GM18870 (cell line): ENCODE results near the gene PTH1R.

Source experiments
- ATAC-seq: cut with Tn5 transposase; IDR thresholded peaks from one replicate; pipeline ENCODE4 v1.9.1; 2021; ENCODE audit warnings: moderate library complexity; ENCODE audit not compliant: unreplicated experiment

The PTH1R gene

DNA sequence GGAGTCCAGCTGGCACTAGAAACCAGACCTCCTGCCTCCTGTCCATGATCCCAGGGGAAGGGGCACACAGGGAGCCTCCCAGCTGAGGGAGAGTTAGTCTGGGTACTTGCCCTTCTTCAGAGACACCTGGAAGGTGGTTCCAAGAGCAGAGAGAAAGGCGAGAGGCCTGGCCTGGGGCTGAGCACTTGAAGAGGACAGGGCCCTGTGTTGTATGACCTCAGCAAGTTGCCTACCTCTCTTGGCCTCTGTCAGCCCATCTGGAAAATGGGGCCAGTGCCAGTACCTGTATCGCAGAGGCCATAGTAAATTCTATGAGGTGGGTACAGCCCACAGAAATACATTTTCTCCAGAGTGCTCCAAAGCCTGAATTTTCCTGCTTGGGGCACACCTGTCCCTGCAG lies 19.5 kb downstream of the PTH1R start:
- no peak for ATAC-seq

DNA sequence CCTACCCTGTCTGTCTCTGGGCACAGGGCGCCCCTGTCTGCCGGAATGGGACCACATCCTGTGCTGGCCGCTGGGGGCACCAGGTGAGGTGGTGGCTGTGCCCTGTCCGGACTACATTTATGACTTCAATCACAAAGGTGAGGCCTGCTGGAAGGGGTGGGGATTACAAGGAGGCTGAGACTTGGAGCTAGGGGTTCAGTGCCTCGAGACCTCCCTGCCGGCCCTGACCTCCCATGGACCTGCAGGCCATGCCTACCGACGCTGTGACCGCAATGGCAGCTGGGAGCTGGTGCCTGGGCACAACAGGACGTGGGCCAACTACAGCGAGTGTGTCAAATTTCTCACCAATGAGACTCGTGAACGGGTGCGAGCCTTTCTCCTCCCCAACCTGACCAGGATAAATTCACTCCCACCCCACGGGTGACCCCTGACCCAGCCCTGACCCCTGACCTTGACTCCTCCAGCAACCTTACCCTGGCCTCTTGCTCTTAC lies 20.4 kb downstream of the PTH1R start:
- no peak for ATAC-seq

- no peak for ATAC-seq
Observed at GRCh38 chr3:46898321-46899150, 21.0 kb downstream of the PTH1R start.

DNA sequence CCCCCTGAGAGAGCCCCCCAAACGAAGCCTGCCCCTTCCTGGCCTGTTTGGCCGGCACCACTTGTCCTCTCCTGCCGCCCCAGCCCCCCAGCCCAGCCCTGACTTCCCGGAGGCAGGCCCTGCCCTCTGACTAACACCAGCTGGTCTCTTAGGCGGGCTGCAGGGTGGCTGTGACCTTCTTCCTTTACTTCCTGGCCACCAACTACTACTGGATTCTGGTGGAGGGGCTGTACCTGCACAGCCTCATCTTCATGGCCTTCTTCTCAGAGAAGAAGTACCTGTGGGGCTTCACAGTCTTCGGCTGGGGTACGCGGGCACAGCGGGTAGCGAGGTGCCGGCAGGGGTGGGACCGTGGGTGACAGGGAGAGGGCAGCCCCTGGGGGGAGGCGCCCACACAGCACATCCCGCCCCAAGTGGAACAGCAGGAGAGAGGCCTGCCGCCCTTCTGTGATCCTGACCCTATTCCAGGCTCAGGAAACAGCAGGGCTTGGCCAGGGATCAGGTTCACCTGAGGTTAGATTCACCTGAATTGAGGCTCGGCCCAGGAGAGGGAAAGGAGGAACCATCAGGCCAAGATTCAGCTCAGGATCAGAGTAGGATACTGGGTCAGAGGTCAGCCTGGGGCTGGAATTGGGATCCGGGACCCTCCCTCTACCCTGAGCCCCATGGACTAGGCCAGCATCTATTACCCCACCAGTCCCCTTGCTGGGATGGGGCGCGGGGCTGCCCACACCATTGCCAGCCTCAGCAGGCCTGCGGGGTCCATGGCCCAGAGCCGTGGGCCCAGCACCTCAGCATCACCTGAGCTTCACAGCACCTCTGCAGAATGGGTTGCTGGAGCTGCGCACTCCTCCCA lies 21.9 kb downstream of the PTH1R start:
- no peak for ATAC-seq

- ATAC-seq = no peak
Observed at GRCh38 chr3:46900007-46900292, 22.4 kb downstream of the PTH1R start.

- ATAC-seq = no peak
Observed at GRCh38 chr3:46900356-46900755, 22.8 kb downstream of the PTH1R start.

- no peak for ATAC-seq
Observed at GRCh38 chr3:46901061-46901460, 23.5 kb downstream of the PTH1R start.

DNA sequence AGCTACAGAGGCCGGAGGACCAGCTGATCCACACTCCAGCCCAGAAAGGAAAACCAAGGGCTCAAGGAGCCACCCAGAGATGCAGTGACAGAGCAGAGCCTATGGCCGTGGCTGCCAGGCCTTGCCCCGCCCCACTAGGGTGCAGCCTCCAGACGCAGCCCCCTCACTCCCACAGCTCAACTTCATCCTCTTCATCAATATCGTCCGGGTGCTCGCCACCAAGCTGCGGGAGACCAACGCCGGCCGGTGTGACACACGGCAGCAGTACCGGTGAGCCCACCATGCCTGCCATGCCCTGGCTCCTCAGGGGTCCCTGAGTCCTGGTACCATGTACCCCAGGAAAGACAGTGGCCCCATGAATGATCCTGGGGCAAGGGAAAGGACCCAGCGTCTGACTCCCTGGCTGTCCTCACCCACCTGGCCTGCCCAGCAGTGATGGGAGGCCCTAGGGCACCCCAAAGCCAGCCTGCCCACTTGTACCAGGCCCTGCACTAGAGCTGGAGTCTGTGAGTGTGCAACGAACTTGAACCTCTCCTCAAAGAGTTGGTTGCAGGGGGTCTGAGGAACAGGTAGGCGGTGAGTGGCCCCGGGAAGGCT lies 24.2 kb downstream of the PTH1R start:
- ATAC-seq = no peak

GRCh38 chr3:46902188-46902631 lies 24.7 kb downstream of the PTH1R start:
- ATAC-seq = no peak

DNA sequence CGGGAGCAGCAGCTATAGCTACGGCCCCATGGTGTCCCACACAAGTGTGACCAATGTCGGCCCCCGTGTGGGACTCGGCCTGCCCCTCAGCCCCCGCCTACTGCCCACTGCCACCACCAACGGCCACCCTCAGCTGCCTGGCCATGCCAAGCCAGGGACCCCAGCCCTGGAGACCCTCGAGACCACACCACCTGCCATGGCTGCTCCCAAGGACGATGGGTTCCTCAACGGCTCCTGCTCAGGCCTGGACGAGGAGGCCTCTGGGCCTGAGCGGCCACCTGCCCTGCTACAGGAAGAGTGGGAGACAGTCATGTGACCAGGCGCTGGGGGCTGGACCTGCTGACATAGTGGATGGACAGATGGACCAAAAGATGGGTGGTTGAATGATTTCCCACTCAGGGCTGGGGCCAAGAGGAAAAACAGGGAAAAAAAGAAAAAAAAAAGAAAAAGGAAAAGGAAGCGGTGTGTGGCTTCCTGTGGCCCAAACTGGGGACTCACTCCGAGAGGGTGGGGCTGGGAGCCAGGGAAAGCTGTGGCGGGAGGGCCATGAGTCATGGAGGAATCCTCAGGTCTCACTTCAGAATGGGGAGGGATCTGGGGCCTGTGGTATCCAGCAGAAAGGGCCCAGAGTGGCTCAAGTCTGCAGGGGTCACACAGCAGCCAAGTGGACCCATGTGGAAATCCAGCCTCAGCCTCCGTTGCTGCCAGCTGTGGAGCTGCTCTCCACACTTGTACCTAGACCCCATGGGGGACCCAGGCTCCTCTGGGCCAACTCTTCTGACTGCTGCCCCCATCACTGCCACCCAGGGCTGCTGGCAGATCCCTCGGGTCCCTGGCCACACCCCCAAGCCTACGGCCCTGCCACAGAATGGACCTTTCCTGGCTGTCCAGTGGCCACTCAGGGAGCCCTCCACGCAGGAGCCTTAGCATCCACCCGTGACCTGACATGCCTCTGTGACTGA lies 26.1 kb downstream of the PTH1R start:
- ATAC-seq = no peak

- no peak for ATAC-seq
Observed at GRCh38 chr3:46904303-46905212, 27.0 kb downstream of the PTH1R start.

- ATAC-seq = no peak
Observed at GRCh38 chr3:46905213-46905560, 27.7 kb downstream of the PTH1R start.

- ATAC-seq = no peak
Observed at GRCh38 chr3:46905661-46906451, 28.3 kb downstream of the PTH1R start.

- no peak for ATAC-seq
Observed at GRCh38 chr3:46906471-46907058, 29.0 kb downstream of the PTH1R start.

DNA sequence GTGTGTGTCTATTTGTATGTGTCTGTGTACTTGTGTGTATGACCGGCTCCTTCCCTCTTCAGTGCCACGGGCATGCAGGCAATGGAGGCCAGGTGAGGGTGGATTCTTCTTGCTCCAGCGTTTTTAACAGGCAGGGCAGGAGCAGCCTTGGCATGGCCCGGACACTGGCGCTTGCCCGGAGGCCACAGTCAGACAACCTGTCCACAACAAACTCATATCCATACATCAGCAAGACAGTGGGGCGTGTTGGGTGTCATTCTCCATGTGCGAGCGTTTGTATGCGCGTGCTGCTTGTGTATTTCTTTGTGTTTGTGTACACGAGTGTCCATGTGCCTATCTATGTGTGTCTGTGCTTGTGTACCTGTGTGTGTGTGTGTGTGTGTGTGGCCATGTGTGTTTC lies 29.8 kb downstream of the PTH1R start:
- ATAC-seq = no peak

DNA sequence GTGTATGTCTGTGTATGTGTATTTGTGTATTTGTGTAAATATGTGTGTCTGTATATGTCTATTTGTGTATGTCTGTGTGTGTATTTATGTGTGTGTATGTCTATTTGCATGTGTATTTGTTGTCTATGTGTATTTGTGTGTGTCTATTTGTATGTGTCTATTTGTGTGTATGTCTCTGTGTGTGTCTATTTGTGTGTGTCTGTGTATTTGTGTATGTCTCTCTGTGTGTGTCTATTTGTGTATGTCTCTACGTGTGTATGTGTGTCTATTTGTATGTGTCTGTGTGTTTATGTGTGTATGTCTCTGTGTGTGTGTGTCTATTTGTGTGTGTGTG lies 30.4 kb downstream of the PTH1R start:
- no peak for ATAC-seq

GRCh38 chr3:46908294-46908985 lies 30.9 kb downstream of the PTH1R start:
- no peak for ATAC-seq

GRCh38 chr3:46908986-46909534 lies 31.5 kb downstream of the PTH1R start:
- no peak for ATAC-seq
